ENCODE measurements around the gene ZBED2. TPM values are rescaled to one million over a fixed set of nuclear protein-coding genes. Genes with fewer than 3 reads are reported as not detected.

Gene ZBED2
- total and polyA plus RNA-seq, 2 of the 8 experiments (the other 6 are each of a cell fraction or from before 2014, with no cell fraction given): not detected

GRCh38 chr3:111608383-111608782 lies 13.2 kb upstream of the ZBED2 start:
- Histone ChIP-seq H3K23me2 (ENCODE audit: low read depth, low read length) (no peaks in the 10 kb centered on the region), H3K4ac (replicated peaks; ENCODE audit: insufficient read length, low read depth, low read length) (no peak overlapping the region), H3K23ac (ENCODE audit: insufficient read length) (no peak overlapping the region), H2BK15ac (ENCODE audit: low read length) (no peak overlapping the region), H2BK5ac (ENCODE audit: low read depth, low read length) (no peak overlapping the region), H4K8ac (ENCODE audit: extremely low read depth, insufficient read depth, low read length) (no peak overlapping the region), H3K27ac (ENCODE audit: low read depth, low read length) (no peak overlapping the region), H3K79me1 (ENCODE audit: low read depth, low read length) (no peaks in the 10 kb centered on the region), H3K18ac (ENCODE audit: extremely low read depth, low read length) (no peak overlapping the region), H3K9me3 (ENCODE audit: insufficient read depth in 2 of 2, low read depth in 1 of 2, low read length in 1 of 2) (no peaks in the 10 kb centered on the region), H3K56ac (replicated peaks; ENCODE audit: insufficient read length, low read depth, low read length) (no peak overlapping the region), H3K14ac (ENCODE audit: insufficient read length) (no peak overlapping the region), H3K4me3 (ENCODE audit: extremely low read depth in 1 of 4, insufficient read depth in 2 of 4, low read depth in 3 of 4, low read length in 4 of 4) (no peak overlapping the region), H3K36me3 (ENCODE audit: control insufficient read depth in 2 of 4, insufficient read depth in 4 of 4, low read length in 3 of 4) (no peaks in the 10 kb centered on the region), H3K79me2 (ENCODE audit: control insufficient read depth in 1 of 2, insufficient read depth in 2 of 2, low read length in 2 of 2) (no peaks in the 10 kb centered on the region), H2BK120ac (replicated peaks; ENCODE audit: low read depth, low read length) (no peak overlapping the region), H3K27me3 (replicated peaks in 1 of 4; ENCODE audit: control insufficient read depth in 3 of 4, extremely low read depth in 1 of 4, insufficient read depth in 3 of 4, low read length in 3 of 4) (no peaks in the 10 kb centered on the region), H2BK12ac (ENCODE audit: low read depth, low read length) (no peak overlapping the region), H4K5ac (ENCODE audit: insufficient read length, low read depth, low read length) (no peak overlapping the region), H2AK5ac (ENCODE audit: low read depth, low read length) (no peak overlapping the region), H4K91ac (replicated peaks; ENCODE audit: insufficient read length, low read length) (no peak overlapping the region), H3K4me1 (replicated peaks in 1 of 4; ENCODE audit: control insufficient read depth in 3 of 4, insufficient read depth in 4 of 4, low read length in 3 of 4) (no peaks in the 10 kb centered on the region), H2BK20ac (ENCODE audit: low read length) (no peak overlapping the region), H2AFZ (ENCODE audit: low read length) (no peak overlapping the region), H4K20me1 (replicated peaks in 1 of 2; ENCODE audit: control insufficient read depth in 1 of 2, insufficient read depth in 2 of 2, low read length in 2 of 2) (no peaks in the 10 kb centered on the region), H3K9ac (replicated peaks in 1 of 4; ENCODE audit: extremely low read depth in 1 of 4, low read depth in 3 of 4, low read length in 3 of 4) (no peak overlapping the region), H3K4me2 (ENCODE audit: insufficient read depth in 1 of 2, low read depth in 2 of 2, low read length in 2 of 2) (no peak overlapping the region)
- POLR2A ChIA-PET (ENCODE audit: partially characterized antibody): no interaction called here
- 100% methylated on average over 2 of the region's 2 CpGs; no CpG with 5 or more reads in 1 of the 2 experiments for WGBS, 2 experiments (ENCODE audit: extremely low coverage in 1 of 2, insufficient coverage in 1 of 2, insufficient read length in 1 of 2, insufficient replicate concordance in 2 of 2, low coverage in 1 of 2, low lambda C conversion rate in 2 of 2, missing lambda C conversion rate in 1 of 2)
- DNase-seq (ENCODE audit: low read depth in 1 of 2, low spot score in 2 of 2): no peak
- TF ChIP-seq NRF1 (IDR thresholded peaks at IDR 0.05; ENCODE audit: low read depth, low read length) (no peak), FOSL1 (IDR thresholded peaks at IDR 0.05; ENCODE audit: insufficient read depth, low read depth, low read length) (no peak), GTF2F1 (IDR thresholded peaks at IDR 0.05; ENCODE audit: borderline replicate concordance, low read depth, low read length) (no peak), EP300 (IDR thresholded peaks at IDR 0.05; ENCODE audit: borderline replicate concordance in 1 of 2, low read depth in 2 of 2, low read length in 2 of 2) (no peak), BRCA1 (IDR thresholded peaks at IDR 0.05; ENCODE audit: low read depth, low read length) (no peak), KDM1A (IDR thresholded peaks at IDR 0.05; ENCODE audit: borderline replicate concordance, low read length) (no peak)
- TF ChIP-seq, protein P1, sequence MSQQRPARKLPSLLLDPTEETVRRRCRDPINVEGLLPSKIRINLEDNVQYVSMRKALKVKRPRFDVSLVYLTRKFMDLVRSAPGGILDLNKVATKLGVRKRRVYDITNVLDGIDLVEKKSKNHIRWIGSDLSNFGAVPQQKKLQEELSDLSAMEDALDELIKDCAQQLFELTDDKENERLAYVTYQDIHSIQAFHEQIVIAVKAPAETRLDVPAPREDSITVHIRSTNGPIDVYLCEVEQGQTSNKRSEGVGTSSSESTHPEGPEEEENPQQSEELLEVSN (IDR thresholded peaks at IDR 0.05): no peak
- no peak for FAIRE-seq
- CTCF ChIA-PET (ENCODE audit: partially characterized antibody): interaction anchor here (1.3 kb wide), 1 partner anchor 11 kb away, joined by 4 read pairs; no protein-coding TSS in a partner anchor

Measured in H1 (cell line).